Lung (tissue), 12 donors: Measurements from ENCODE around the gene PTF1A. TPM values are rescaled to one million over a fixed set of nuclear protein-coding genes. Genes with fewer than 3 reads are reported as not detected.

Experiments
- ATAC-seq: fragments of 200-7000 bp; cut with Tn5 transposase; one replicate; pipeline ENCODE4 v1.9.1; 2020; ENCODE audit warnings: moderate number of reproducible peaks; ENCODE audit not compliant: insufficient read depth, low FRiP score
- DNase-seq, 3 donors: peaks; one replicate each; pipeline ENCODE4 v3.0.0-alpha.2; 2013 to 2017
- H3K27ac ChIP-seq, 2 donors: one replicate each; pipeline ENCODE4 v1.5.1; 2013; ENCODE audit warnings: mild to moderate bottlenecking in 2 of 2, moderate library complexity in 2 of 2, control low read depth in 1 of 2, inconsistent platforms in 1 of 2, low read depth in 1 of 2, low read length in 1 of 2
- H3K27me3 ChIP-seq, 3 donors: one replicate each; pipeline ENCODE4 v1.5.1; 2013; ENCODE audit warnings: low read length in 2 of 3; ENCODE audit not compliant: control insufficient read depth in 3 of 3, insufficient read depth in 3 of 3
- H3K36me3 ChIP-seq, 4 donors: one replicate each; pipeline ENCODE4 v1.5.1; 2013; ENCODE audit warnings: low read length in 4 of 4, mild to moderate bottlenecking in 1 of 4, moderate library complexity in 1 of 4; ENCODE audit not compliant: control insufficient read depth in 4 of 4, insufficient read depth in 4 of 4
- H3K4me1 ChIP-seq, 5 donors: one replicate each; pipeline ENCODE4 v1.5.1; 2013; ENCODE audit warnings: low read length in 5 of 5, mild to moderate bottlenecking in 2 of 5, moderate library complexity in 1 of 5; ENCODE audit not compliant: control insufficient read depth in 5 of 5, insufficient read depth in 5 of 5
- H3K4me3 ChIP-seq: one replicate; pipeline ENCODE4 v1.5.1; 2013; ENCODE audit warnings: mild to moderate bottlenecking, control low read depth, moderate library complexity
- H3K9ac ChIP-seq, 2 donors: one replicate each; pipeline ENCODE4 v1.5.1; 2013; ENCODE audit warnings: low read length in 2 of 2, control low read depth in 1 of 2; ENCODE audit not compliant: insufficient read depth in 1 of 2
- H3K9me3 ChIP-seq, 4 donors: one replicate each; pipeline ENCODE4 v1.5.1; 2013; ENCODE audit warnings: low read length in 3 of 4, mild to moderate bottlenecking in 1 of 4, moderate library complexity in 1 of 4; ENCODE audit not compliant: control insufficient read depth in 4 of 4, insufficient read depth in 3 of 4
- CTCF ChIP-seq: IDR thresholded peaks from 2 replicates; pipeline ENCODE4 v1.5.1; 2012; ENCODE audit warnings: mild to moderate bottlenecking; ENCODE audit errors: control extremely low read depth, extremely low read depth
- WGBS, 2 donors: extraction: QIAGEN DNeasy Blood & Tissue Kit; methylation state at CpG; one replicate each; pipeline ENCODE4 v1.1.7; 2013; 5-methylcytosine and 5-hydroxymethylcytosine counted together
- polyA plus RNA-seq, 2 donors: library from polyadenylated mRNA; stranded (reverse); fragments of 200-250 nt; gene quantifications; one replicate each; pipeline ENCODE4 v1.2.1, GENCODE V29; 2013
- total RNA-seq, 2 donors: library from RNA; depleted of rRNA in 1 of 2; stranded (reverse); fragments of >200 nt in 1 of 2; gene quantifications; one replicate each; pipeline ENCODE4 v1.2.1, GENCODE V29; 2014 to 2021
- donor health status: control.
- donor health status: control.
- donor health status: Bipolar disorder and iron deficiency.
- donor health status: healthy.
- donor health status: DM: yes; HTN: yes; CAD: no.

The PTF1A gene
- total and polyA plus RNA-seq, 4 donors = not detected

- no peak for ATAC-seq
Measured at GRCh38 chr10:23155169-23155568, 36.9 kb upstream of the PTF1A start.

GRCh38 chr10:23156447-23157150, 35.5 kb upstream of the PTF1A start:
- H3K9me3 ChIP-seq = no peaks in the 10 kb centered on the region
- no peak for TF ChIP-seq CTCF
- ATAC-seq (no peak), DNase-seq (no peak)
- H3K36me3 ChIP-seq = no peaks in the 10 kb centered on the region
- 61% methylated on average over 10 of the region's 10 CpGs for WGBS, 2 donors
- no peak overlapping the region for H3K9ac ChIP-seq
- H3K27me3 ChIP-seq = peaks cover 0 to 24% (median 9%) of the 10 kb centered on the region in 3 donors
- H3K27ac ChIP-seq = no peak overlapping the region
- no peak overlapping the region for H3K4me3 ChIP-seq
- H3K4me1 ChIP-seq = peaks cover 0 to 4% (median 0%) of the 10 kb centered on the region in 5 donors

More at GRCh38 chr10:23155169-23155568, 36.9 kb upstream of the PTF1A start:
- TF ChIP-seq CTCF = no peak
- H3K27me3 ChIP-seq = peaks cover 0 to 14% (median 4%) of the 10 kb centered on the region in 3 donors
- H3K27ac ChIP-seq = no peak overlapping the region
- peaks cover 0 to 4% (median 0%) of the 10 kb centered on the region in 5 donors for H3K4me1 ChIP-seq
- H3K9me3 ChIP-seq = no peaks in the 10 kb centered on the region
- no peak for DNase-seq
- no peak overlapping the region for H3K9ac ChIP-seq
- no peak overlapping the region for H3K4me3 ChIP-seq
- WGBS, 2 donors = 76 to 82% methylated on average over 7 of the region's 7 CpGs
- no peaks in the 10 kb centered on the region for H3K36me3 ChIP-seq

- Histone ChIP-seq H3K36me3 (no peaks in the 10 kb centered on the region), H3K9me3 (no peaks in the 10 kb centered on the region), H3K9ac (no peak overlapping the region), H3K4me3 (no peak overlapping the region), H3K4me1 (peaks cover 0 to 4% (median 0%) of the 10 kb centered on the region in 5 donors), H3K27ac (no peak overlapping the region), H3K27me3 (peaks cover 0 to 25% (median 9%) of the 10 kb centered on the region in 3 donors)
- WGBS, 2 donors = 55 to 60% methylated on average over 14 of the region's 14 CpGs
- DNase-seq = no peak
- no peak for TF ChIP-seq CTCF
- no peak for ATAC-seq
Measured at GRCh38 chr10:23157239-23157681, 34.9 kb upstream of the PTF1A start.
